ENCODE data around the gene CD300LG.

DNA sequence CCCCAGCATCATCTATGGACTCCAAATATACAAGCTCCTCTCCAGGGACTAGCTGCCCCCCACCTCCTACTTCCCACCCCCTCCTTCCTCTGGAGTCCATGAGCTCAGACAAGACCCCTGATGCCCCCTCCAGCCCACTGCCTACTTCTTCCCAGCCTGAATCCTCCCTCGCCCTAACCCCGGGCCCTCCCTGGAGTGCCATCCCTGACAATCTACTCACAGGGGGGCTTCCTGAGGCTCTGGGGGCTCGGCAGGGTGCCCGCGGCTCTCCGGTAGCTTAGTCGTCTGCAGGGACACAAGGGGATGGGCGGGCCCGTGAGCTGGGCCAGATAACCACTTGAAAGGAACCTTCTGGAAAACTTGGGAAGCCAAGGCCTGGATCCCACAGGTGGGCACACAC, 29.1 kb upstream of the CD300LG start:
- TF ChIP-seq, protein P1, sequence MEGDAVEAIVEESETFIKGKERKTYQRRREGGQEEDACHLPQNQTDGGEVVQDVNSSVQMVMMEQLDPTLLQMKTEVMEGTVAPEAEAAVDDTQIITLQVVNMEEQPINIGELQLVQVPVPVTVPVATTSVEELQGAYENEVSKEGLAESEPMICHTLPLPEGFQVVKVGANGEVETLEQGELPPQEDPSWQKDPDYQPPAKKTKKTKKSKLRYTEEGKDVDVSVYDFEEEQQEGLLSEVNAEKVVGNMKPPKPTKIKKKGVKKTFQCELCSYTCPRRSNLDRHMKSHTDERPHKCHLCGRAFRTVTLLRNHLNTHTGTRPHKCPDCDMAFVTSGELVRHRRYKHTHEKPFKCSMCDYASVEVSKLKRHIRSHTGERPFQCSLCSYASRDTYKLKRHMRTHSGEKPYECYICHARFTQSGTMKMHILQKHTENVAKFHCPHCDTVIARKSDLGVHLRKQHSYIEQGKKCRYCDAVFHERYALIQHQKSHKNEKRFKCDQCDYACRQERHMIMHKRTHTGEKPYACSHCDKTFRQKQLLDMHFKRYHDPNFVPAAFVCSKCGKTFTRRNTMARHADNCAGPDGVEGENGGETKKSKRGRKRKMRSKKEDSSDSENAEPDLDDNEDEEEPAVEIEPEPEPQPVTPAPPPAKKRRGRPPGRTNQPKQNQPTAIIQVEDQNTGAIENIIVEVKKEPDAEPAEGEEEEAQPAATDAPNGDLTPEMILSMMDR (IDR thresholded peaks at IDR 0.05) = no peak
- TF ChIP-seq POLR2A (IDR thresholded peaks at IDR 0.05) = no peak

Measured in adrenal gland (tissue), 5 donors.